Measurements from ENCODE around the gene FRMD4A.

FRMD4A gene

GRCh38 chr10:14299556-14299955, 31.2 kb downstream of the FRMD4A start:
- H3K9me3 ChIP-seq (ENCODE audit: control insufficient read depth, insufficient read depth, low read length), result no peaks in the 10 kb centered on the region
- TF ChIP-seq EZH2phosphoT487 (IDR thresholded peaks at IDR 0.05; ENCODE audit: borderline replicate concordance, low read length) (no peak), CTCF (IDR thresholded peaks at IDR 0.05; ENCODE audit: low read depth, low read length, poor library complexity, severe bottlenecking) (no peak)
- H3K9me2 ChIP-seq (replicated peaks; ENCODE audit: control insufficient read depth, low read length), result no peaks in the 10 kb centered on the region
- H4K20me1 ChIP-seq (ENCODE audit: control insufficient read depth, insufficient read depth, low read depth, low read length), result no peaks in the 10 kb centered on the region
- no peak overlapping the region for H3K4me3 ChIP-seq (ENCODE audit: low read length)
- H3K36me3 ChIP-seq (ENCODE audit: control insufficient read depth, low read length), result no peaks in the 10 kb centered on the region
- no peaks in the 10 kb centered on the region for H3F3A ChIP-seq (ENCODE audit: control insufficient read depth, insufficient read depth)
- no peaks in the 10 kb centered on the region for H3K4me1 ChIP-seq (ENCODE audit: control insufficient read depth, low read length)
- no peak overlapping the region for H3K4me2 ChIP-seq (ENCODE audit: low read length)
- H3K27me3 ChIP-seq (ENCODE audit: control insufficient read depth, low read length), result peaks cover 11% of the 10 kb centered on the region
- no peaks in the 10 kb centered on the region for H3K79me2 ChIP-seq (ENCODE audit: control insufficient read depth, low read length)
- H3K27ac ChIP-seq (ENCODE audit: low read depth, low read length), result no peak overlapping the region

- Histone ChIP-seq H3K27me3 (ENCODE audit: control insufficient read depth, low read length) (peaks cover 3% of the 10 kb centered on the region), H3K4me3 (ENCODE audit: low read length) (no peak overlapping the region), H3K4me2 (ENCODE audit: low read length) (no peak overlapping the region), H3K79me2 (ENCODE audit: control insufficient read depth, low read length) (no peaks in the 10 kb centered on the region), H4K20me1 (ENCODE audit: control insufficient read depth, insufficient read depth, low read depth, low read length) (no peaks in the 10 kb centered on the region), H3F3A (ENCODE audit: control insufficient read depth, insufficient read depth) (no peaks in the 10 kb centered on the region), H3K9me2 (replicated peaks; ENCODE audit: control insufficient read depth, low read length) (no peaks in the 10 kb centered on the region), H3K9me3 (ENCODE audit: control insufficient read depth, insufficient read depth, low read length) (peaks cover 2% of the 10 kb centered on the region; the same call in 1 of the 2 replicates), H3K27ac (ENCODE audit: low read depth, low read length) (no peak overlapping the region), H3K4me1 (ENCODE audit: control insufficient read depth, low read length) (no peaks in the 10 kb centered on the region), H3K36me3 (ENCODE audit: control insufficient read depth, low read length) (no peaks in the 10 kb centered on the region)
- no peak for TF ChIP-seq CTCF (IDR thresholded peaks at IDR 0.05; ENCODE audit: low read depth, low read length, poor library complexity, severe bottlenecking)
These were observed 34.5 kb downstream of the FRMD4A start for GRCh38 chr10:14296065-14296709.

GRCh38 chr10:14294347-14295059, 36.2 kb downstream of the FRMD4A start:
- no peaks in the 10 kb centered on the region for H3K4me1 ChIP-seq (ENCODE audit: control insufficient read depth, low read length)
- peaks cover 3% of the 10 kb centered on the region for H3K27me3 ChIP-seq (ENCODE audit: control insufficient read depth, low read length)
- no peaks in the 10 kb centered on the region for H3K9me2 ChIP-seq (replicated peaks; ENCODE audit: control insufficient read depth, low read length)
- H3K36me3 ChIP-seq (ENCODE audit: control insufficient read depth, low read length), result no peaks in the 10 kb centered on the region
- no peak overlapping the region for H3K4me3 ChIP-seq (ENCODE audit: low read length)
- H3K9me3 ChIP-seq (ENCODE audit: control insufficient read depth, insufficient read depth, low read length), result peaks cover 7% of the 10 kb centered on the region; the same call in 1 of the 2 replicates
- no peak for TF ChIP-seq EZH2phosphoT487 (IDR thresholded peaks at IDR 0.05; ENCODE audit: borderline replicate concordance, low read length)
- no peak for TF ChIP-seq CTCF (IDR thresholded peaks at IDR 0.05; ENCODE audit: low read depth, low read length, poor library complexity, severe bottlenecking)
- H3K79me2 ChIP-seq (ENCODE audit: control insufficient read depth, low read length), result no peaks in the 10 kb centered on the region
- H3K4me2 ChIP-seq (ENCODE audit: low read length), result no peak overlapping the region
- no peaks in the 10 kb centered on the region for H3F3A ChIP-seq (ENCODE audit: control insufficient read depth, insufficient read depth)
- H4K20me1 ChIP-seq (ENCODE audit: control insufficient read depth, insufficient read depth, low read depth, low read length), result no peaks in the 10 kb centered on the region
- H3K27ac ChIP-seq (ENCODE audit: low read depth, low read length), result no peak overlapping the region
